Stimulated activated CD8-positive, alpha-beta memory T cell treated with anti-CD3 and anti-CD28 coated beads, Interleukin-2, amount 100 ng/mL, for 1 hour (primary cell): ENCODE data around the gene CEP78.
"Not testable (repeated sequence)": the region's sequence is repeated elsewhere in the genome, so short reads cannot be mapped to it uniquely, and the experiment has no call there.

Source experiments
- DNase-seq, 2 donors: peaks; one replicate each; pipeline ENCODE4 v3.0.0-alpha.2; 2020; ENCODE audit warnings: low read depth in 2 of 2

Gene CEP78

GRCh38 chr9:78235762-78236550 is at the start of gene CEP78:
CEP78 (plus strand) TSS chr9:78236075; CDS start chr9:78236351, 276 bp downstream.
- peak; percentile 73 to 74 for DNase-seq

GRCh38 chr9:78187763-78188484 is 48.0 kb upstream of the CEP78 start:
- DNase-seq: no peak

- no peak for DNase-seq
Measured at GRCh38 chr9:78188594-78188993, 47.3 kb upstream of the CEP78 start.

GRCh38 chr9:78189001-78189400 is 46.9 kb upstream of the CEP78 start:
- DNase-seq: no peak

- DNase-seq: no peak
Measured at GRCh38 chr9:78189461-78189860, 46.4 kb upstream of the CEP78 start.

GRCh38 chr9:78191931-78192330 is 43.9 kb upstream of the CEP78 start:
- DNase-seq: no peak

- DNase-seq: no peak
Measured at GRCh38 chr9:78196258-78196657, 39.6 kb upstream of the CEP78 start.

GRCh38 chr9:78201158-78201777 is 34.6 kb upstream of the CEP78 start:
- peak; percentile 26 to 30 for DNase-seq

- DNase-seq: no peak
Measured at GRCh38 chr9:78207319-78207718, 28.6 kb upstream of the CEP78 start.

- DNase-seq: no peak
Measured at GRCh38 chr9:78207901-78208300, 28.0 kb upstream of the CEP78 start.

GRCh38 chr9:78209127-78209526 is 26.7 kb upstream of the CEP78 start:
- no peak for DNase-seq

- no peak for DNase-seq
Measured at GRCh38 chr9:78210841-78211301, 25.0 kb upstream of the CEP78 start.

- DNase-seq: no peak
Measured at GRCh38 chr9:78212868-78213267, 23.0 kb upstream of the CEP78 start.

GRCh38 chr9:78213712-78214111 is 22.2 kb upstream of the CEP78 start:
- DNase-seq: no peak

GRCh38 chr9:78214492-78214891 is 21.4 kb upstream of the CEP78 start:
- DNase-seq: no peak

GRCh38 chr9:78215706-78216105 is 20.2 kb upstream of the CEP78 start:
- DNase-seq: no peak

GRCh38 chr9:78218890-78219289 is 17.0 kb upstream of the CEP78 start:
- no peak for DNase-seq

- DNase-seq: no peak
Measured at GRCh38 chr9:78221425-78221824, 14.4 kb upstream of the CEP78 start.

GRCh38 chr9:78221841-78222240 is 14.0 kb upstream of the CEP78 start:
- DNase-seq: not testable (repeated sequence)

- no peak for DNase-seq
Measured at GRCh38 chr9:78230761-78231160, 5.1 kb upstream of the CEP78 start.

- DNase-seq: not testable (repeated sequence)
Measured at GRCh38 chr9:78232471-78232870, 3.4 kb upstream of the CEP78 start.

- no peak for DNase-seq
Measured at GRCh38 chr9:78234810-78235209, 1.1 kb upstream of the CEP78 start.
